Pancreas (tissue), 10 donors: ENCODE results near the gene GPR25. TPM values are rescaled to one million over a fixed set of nuclear protein-coding genes. Genes with fewer than 3 reads are reported as not detected.

Source experiments
- ATAC-seq, 4 donors: fragments of 200-7000 bp; cut with Tn5 transposase; one replicate each; pipeline versions ENCODE4 v1.8.0 to v1.9.1; 2020; ENCODE audit warnings: mild to moderate bottlenecking in 4 of 4, moderate library complexity in 4 of 4
- DNase-seq, 6 donors: peaks; one replicate each; pipeline ENCODE4 v3.0.0-alpha.2; 2020
- FAIRE-seq: peaks from 2 replicates; lab custom pipeline; 2012; peaks lifted over from hg19 to GRCh38; lab: Jason Lieb, UNC
- H3K27ac ChIP-seq, 4 donors: fragments of 200-600 bp; sonication (generic); 1 replicate in 3 of 4; 2 replicates in 1 of 4; pipeline versions ENCODE4 v1.5.0 to v1.8.0; 2020
- H3K27me3 ChIP-seq, 4 donors: fragments of 200-600 bp; one replicate each; pipeline ENCODE4 v1.8.0; 2021
- H3K36me3 ChIP-seq, 3 donors: fragments of 200-600 bp; sonication (generic) in 1 of 3; one replicate each; pipeline versions ENCODE4 v1.5.0 to v1.8.0; 2020 to 2021
- H3K4me1 ChIP-seq, 3 donors: fragments of 200-600 bp; one replicate each; pipeline ENCODE4 v1.8.0; 2021
- H3K4me3 ChIP-seq, 4 donors: fragments of 200-600 bp; sonication (generic) in 2 of 4; one replicate each; pipeline versions ENCODE4 v1.5.0 to v1.8.0; 2020 to 2021
- H3K9me3 ChIP-seq, 4 donors: fragments of 200-600 bp; one replicate each; pipeline ENCODE4 v1.8.0; 2021
- WGBS, 2 donors: extraction: QIAGEN DNeasy Blood & Tissue Kit; methylation state at CpG; one replicate each; pipeline ENCODE4 v1.1.7; 2013; 5-methylcytosine and 5-hydroxymethylcytosine counted together
- intact Hi-C, 3 donors: fragments of 100-400 bp; cut with DNase I; formaldehyde crosslinking; loops; one replicate each; pipeline versions ENCODE4 v1.11.1 to v1.14.2; 2022
- polyA plus RNA-seq, 2 donors: library from polyadenylated mRNA; stranded (reverse); fragments of 200-250 nt; gene quantifications; one replicate each; pipeline ENCODE4 v1.2.3, GENCODE V29; 2013
- total RNA-seq, 6 donors: library from RNA; stranded (reverse); fragmentation: NEBNext Ultra II Directional in 4 of 6; extraction: Animal tissue kit (Norgen Biotek cat#: 25700) in 4 of 6; gene quantifications; one replicate each; pipeline versions ENCODE4 v1.2.1 to v1.2.4, GENCODE V29; 2021 to 2023
- TF ChIP-seq, protein P1 (sequence below), 4 donors: fragments of 200-600 bp; sonication (generic) in 3 of 4; IDR thresholded peaks; one replicate each; pipeline versions ENCODE4 v1.5.0 to v1.8.0; 2021; ENCODE audit warnings: antibody characterized with exemption in 4 of 4
- donor health status: healthy with polysubstance abuse.
- donor health status: DM: no; HTN: no; CAD: no; lungs with moderate emphysema.
- donor health status: DM: no; HTN: no; CAD: no.
- donor health status: control.
- donor health status: control.
- donor health status: Bipolar disorder and iron deficiency.
- donor health status: DM: yes; HTN: yes; CAD: no.
- donor health status: DM: no; HTN: no; CAD: no.
- donor health status: DM: no; HTN: no; CAD: no.
- donor health status: DM: yes; HTN: yes; CAD: no.

The GPR25 gene
- total and polyA plus RNA-seq, 8 donors, result 0.31 TPM; not detected in 7

DNA sequence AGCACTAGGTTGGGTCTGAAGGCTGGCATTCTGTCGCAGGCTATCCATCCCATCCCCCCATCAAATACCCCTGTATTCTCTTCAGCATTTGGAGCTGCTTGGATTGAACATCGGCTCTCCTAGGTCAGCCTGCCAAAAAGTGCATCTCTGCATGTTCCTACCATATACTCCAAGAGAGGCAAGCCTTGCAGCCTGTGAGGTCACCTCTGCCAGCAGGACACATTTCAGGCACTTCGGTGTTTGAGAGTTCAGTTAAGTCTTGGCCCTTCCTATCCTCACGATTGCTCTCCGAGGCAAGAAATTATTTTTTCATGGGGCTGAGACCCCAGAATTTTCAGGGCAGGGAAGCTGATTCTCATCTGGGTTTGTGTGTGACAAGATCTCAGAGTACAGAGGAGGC lies 2.6 kb downstream of the GPR25 start:
- TF ChIP-seq, protein P1, sequence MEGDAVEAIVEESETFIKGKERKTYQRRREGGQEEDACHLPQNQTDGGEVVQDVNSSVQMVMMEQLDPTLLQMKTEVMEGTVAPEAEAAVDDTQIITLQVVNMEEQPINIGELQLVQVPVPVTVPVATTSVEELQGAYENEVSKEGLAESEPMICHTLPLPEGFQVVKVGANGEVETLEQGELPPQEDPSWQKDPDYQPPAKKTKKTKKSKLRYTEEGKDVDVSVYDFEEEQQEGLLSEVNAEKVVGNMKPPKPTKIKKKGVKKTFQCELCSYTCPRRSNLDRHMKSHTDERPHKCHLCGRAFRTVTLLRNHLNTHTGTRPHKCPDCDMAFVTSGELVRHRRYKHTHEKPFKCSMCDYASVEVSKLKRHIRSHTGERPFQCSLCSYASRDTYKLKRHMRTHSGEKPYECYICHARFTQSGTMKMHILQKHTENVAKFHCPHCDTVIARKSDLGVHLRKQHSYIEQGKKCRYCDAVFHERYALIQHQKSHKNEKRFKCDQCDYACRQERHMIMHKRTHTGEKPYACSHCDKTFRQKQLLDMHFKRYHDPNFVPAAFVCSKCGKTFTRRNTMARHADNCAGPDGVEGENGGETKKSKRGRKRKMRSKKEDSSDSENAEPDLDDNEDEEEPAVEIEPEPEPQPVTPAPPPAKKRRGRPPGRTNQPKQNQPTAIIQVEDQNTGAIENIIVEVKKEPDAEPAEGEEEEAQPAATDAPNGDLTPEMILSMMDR (IDR thresholded peaks at IDR 0.05), result no peak
- FAIRE-seq (no peak), ATAC-seq (no peak), DNase-seq (no peak)
- peaks cover 0 to 4% (median 0%) of the 10 kb centered on the region in 3 donors for H3K4me1 ChIP-seq
- WGBS, 2 donors, result 74 to 88% methylated on average over 5 of the region's 5 CpGs
- no peak overlapping the region for H3K4me3 ChIP-seq
- no peaks in the 10 kb centered on the region for H3K9me3 ChIP-seq
- no peaks in the 10 kb centered on the region for H3K36me3 ChIP-seq
- peaks cover 0 to 20% (median 2%) of the 10 kb centered on the region in 4 donors for H3K27me3 ChIP-seq
- intact Hi-C loops, result no loop called here
- H3K27ac ChIP-seq, result no peak overlapping the region

DNA sequence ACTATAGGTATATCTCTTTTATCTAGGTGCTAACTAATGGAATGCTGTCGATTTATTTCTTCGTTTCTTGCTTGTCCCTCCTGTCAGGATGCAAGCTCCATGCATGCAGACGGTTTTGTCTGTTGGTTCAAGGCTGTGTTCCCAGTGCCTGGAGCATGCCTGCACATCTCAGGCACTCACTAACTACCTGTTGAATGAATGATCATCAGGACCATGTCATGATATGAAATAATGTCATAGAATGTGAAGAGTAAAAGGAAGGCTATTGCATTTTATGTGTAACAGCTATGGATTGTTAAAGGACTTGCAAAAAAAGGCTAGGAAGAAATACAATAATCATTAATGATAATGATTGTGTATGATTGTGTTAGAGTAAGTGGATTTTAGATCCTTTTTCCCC lies 4.2 kb downstream of the GPR25 start:
- Histone ChIP-seq H3K4me3 (no peak overlapping the region), H3K36me3 (no peaks in the 10 kb centered on the region), H3K27me3 (peaks cover 0 to 20% (median 2%) of the 10 kb centered on the region in 4 donors), H3K27ac (no peak overlapping the region), H3K9me3 (no peaks in the 10 kb centered on the region), H3K4me1 (peaks cover 0 to 4% (median 0%) of the 10 kb centered on the region in 3 donors)
- TF ChIP-seq, protein P1 (IDR thresholded peaks at IDR 0.05), result no peak
- WGBS, 2 donors, result 58 to 67% methylated on average over 3 of the region's 3 CpGs
- intact Hi-C loops, result no loop called here
- FAIRE-seq, result no peak
- ATAC-seq, result no peak
- DNase-seq, result no peak

DNA sequence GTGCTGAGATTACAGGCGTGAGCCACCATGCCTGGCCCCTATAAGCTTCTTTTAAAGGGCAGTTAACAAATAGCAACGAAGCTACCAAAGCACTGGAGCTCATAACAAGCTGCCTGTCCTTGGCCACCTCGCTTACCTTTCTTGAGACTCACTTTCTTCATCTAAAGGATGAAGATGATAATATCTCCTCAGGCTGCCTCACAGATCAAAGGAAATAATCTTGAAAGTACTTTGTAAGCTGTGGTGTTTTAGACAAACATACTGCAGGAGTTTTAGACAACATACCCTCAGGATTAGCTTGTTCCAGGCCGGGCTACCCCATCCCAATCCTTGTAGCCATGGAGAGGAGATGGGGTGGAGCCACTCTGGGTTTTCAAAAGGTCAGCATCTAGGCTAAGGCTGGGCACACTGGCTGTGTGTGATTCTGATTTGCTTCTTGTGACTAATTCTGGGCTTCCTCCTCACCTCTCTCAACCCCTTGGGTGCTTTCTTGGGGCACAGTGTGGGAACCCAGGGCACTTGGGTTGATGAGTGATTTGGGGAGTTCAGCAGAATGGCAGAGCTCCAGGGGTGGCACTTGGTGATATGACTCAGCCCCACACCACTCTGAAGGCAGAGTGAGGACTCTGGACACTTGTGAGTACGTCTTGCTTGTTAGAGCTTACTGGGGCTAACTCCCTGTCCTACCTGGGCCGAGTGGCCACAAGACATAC lies 5.2 kb downstream of the GPR25 start:
- Histone ChIP-seq H3K4me1 (peaks cover 0 to 4% (median 0%) of the 10 kb centered on the region in 3 donors), H3K36me3 (no peaks in the 10 kb centered on the region), H3K9me3 (no peaks in the 10 kb centered on the region), H3K4me3 (no peak overlapping the region), H3K27ac (no peak overlapping the region), H3K27me3 (peaks cover 0 to 14% (median under 1%) of the 10 kb centered on the region in 4 donors)
- FAIRE-seq (no peak), ATAC-seq (no peak), DNase-seq (no peak)
- WGBS, 2 donors, result 72 to 76% methylated on average over 6 of the region's 6 CpGs
- intact Hi-C loops, result no loop called here
- TF ChIP-seq, protein P1 (IDR thresholded peaks at IDR 0.05), result no peak

DNA sequence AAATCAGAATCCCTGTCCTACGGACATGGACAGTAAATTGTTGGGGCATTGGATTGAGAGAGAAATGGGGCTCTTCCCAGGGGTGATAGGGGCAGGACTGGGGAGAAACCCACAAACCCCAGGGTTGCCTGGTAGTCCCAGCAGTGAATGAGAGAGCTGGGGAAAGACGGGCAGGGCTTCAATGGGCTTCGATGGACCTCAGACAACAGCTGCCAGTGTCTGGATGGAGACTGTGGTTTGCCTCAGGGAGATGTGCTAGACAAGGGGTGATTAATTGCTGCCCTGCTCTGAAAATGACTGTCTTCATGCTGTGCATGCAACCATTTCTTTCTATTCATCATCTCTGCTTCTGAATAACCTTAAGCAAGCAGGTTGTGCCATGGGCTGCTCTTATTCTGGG lies 7.4 kb downstream of the GPR25 start:
- H3K27ac ChIP-seq, result no peak overlapping the region
- WGBS, 2 donors, result 47 to 67% methylated on average over 3 of the region's 3 CpGs
- DNase-seq, result no peak
- intact Hi-C loops, result no loop called here
- H3K4me3 ChIP-seq, result no peak overlapping the region
- H3K9me3 ChIP-seq, result no peaks in the 10 kb centered on the region
- ATAC-seq, result no peak
- peaks cover 0 to 4% (median 0%) of the 10 kb centered on the region in 4 donors for H3K27me3 ChIP-seq
- no peaks in the 10 kb centered on the region for H3K36me3 ChIP-seq
- TF ChIP-seq, protein P1 (IDR thresholded peaks at IDR 0.05), result no peak
- H3K4me1 ChIP-seq, result no peaks in the 10 kb centered on the region
- FAIRE-seq, result no peak

DNA sequence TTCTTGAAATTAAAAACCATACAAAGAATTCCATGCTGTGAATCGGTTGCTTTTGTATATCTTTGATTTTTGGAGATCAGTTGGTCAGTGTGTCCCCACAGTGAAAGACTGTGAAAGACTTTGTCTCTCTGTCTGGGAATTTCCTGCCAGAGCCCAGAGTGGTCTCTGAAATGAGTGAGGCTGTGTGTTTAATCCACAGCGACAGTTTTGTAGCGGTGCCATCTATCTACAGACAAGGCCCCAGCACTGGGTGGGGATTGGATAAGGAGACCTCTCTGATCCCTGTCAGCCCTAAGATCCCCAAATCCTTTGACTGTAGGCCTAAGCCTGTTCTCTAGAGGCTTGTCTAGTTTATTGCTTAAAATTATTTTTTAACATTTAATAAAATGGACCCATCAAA lies 10.3 kb downstream of the GPR25 start:
- DNase-seq, result no peak
- no peak for FAIRE-seq
- H3K27me3 ChIP-seq, result no peaks in the 10 kb centered on the region
- TF ChIP-seq, protein P1 (IDR thresholded peaks at IDR 0.05), result no peak
- 89 to 96% methylated on average over 3 of the region's 3 CpGs for WGBS, 2 donors
- H3K27ac ChIP-seq, result no peak overlapping the region
- no peaks in the 10 kb centered on the region for H3K4me1 ChIP-seq
- ATAC-seq, result no peak
- no peaks in the 10 kb centered on the region for H3K36me3 ChIP-seq
- intact Hi-C loops, result no loop called here
- no peaks in the 10 kb centered on the region for H3K9me3 ChIP-seq
- H3K4me3 ChIP-seq, result no peak overlapping the region
